Activated naive CD4-positive, alpha-beta T cell treated with anti-CD3 and anti-CD28 coated beads, Interleukin-2, amount 50 U/mL, for 16 hours (primary cell): ENCODE measurements around the gene CPA5.

Source experiments
- DNase-seq: peaks from one replicate; pipeline ENCODE4 v3.0.0-alpha.2; 2020

The CPA5 gene

GRCh38 chr7:130379921-130380860, 35.6 kb downstream of the CPA5 start, which contains the start of gene CPA1:
Gene CPA1 (plus strand): TSS chr7:130380494. CDS start chr7:130380521, 27 bp downstream.
- no peak for DNase-seq

DNA sequence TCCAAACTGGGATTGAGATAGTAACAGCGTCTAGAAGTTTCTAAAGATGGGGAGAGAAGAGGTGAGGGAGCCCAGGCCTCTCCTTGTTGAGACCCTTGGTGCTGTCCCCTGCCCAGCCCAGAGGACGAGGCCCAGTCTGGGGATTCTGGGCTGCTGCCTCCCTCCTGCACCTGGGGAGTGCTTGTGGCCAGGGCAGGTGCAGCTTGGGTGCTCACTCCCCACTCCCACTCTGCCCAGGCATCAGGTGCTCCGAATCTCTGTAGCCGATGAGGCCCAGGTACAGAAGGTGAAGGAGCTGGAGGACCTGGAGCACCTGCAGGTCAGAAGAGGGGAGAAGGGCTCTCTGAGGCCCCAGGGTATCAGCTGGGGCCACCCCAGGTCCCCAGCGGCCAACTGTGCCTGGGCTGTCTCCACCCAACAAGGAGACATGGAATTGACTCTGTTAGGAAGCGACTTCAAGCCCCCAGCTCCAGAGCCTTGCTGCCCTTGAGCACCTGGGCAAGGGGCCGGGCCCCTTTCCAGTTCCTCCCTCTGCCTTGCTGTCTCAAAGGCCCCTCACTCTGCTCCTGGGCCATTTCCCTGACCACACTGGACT, 36.3 kb downstream of the CPA5 start:
- no peak for DNase-seq

DNA sequence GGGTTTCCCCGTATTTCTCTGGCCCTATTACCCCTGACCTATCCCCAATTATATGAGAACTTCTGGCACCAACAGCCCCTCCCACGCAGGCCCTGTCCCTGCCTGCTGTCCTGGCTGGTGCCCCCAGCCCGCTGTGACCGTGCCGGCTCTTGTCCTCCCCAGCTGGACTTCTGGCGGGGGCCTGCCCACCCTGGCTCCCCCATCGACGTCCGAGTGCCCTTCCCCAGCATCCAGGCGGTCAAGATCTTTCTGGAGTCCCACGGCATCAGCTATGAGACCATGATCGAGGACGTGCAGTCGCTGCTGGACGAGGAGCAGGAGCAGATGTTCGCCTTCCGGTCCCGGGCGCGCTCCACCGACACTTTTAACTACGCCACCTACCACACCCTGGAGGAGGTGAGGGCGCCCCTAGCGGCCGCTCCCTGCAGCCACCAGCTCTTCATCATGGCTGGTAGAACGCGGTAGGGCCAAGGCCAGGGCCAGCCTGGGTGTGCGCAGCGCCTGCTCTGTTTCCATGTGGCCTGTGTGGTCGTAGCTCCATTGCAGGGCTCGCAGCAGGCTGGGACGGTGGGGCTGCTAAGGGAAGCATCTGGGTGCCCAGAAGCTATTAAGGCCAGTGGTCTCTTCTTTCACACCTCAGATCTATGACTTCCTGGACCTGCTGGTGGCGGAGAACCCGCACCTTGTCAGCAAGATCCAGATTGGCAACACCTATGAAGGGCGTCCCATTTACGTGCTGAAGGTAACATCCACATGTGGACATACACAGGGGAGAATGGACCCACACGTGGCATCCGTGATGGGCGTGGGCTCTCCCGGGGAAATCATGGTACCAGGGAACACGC, 37.1 kb downstream of the CPA5 start:
- DNase-seq = no peak

DNA sequence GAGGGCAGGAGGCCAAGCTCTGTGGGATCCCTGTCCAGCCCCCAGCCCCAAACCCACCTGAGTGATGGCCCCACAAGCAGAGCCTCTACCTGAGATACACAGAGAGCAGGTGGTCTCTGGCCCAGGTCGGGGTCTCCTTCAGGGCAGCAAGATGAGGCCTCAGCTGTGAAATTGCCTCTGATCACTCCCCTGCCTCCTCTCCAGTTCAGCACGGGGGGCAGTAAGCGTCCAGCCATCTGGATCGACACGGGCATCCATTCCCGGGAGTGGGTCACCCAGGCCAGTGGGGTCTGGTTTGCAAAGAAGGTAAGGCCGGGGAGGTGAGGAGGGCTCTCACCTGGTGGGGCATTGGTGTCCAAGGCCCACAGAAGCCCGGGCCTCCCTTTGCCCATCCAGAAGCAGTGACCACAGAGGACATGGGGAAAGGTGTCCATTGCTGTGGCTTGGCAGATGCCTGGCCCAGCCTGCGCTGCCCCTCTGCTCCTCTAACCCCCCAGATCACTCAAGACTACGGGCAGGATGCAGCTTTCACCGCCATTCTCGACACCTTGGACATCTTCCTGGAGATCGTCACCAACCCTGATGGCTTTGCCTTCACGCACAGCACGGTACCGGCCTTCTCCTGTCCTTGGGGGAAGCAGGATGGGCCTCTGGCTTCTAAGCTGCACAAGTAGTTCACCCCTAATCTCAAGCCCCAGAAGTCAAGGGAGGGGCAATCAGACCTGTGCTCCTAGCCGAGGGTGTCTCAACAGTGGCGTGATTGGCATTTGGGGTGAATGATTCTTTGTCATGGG, 38.8 kb downstream of the CPA5 start:
- DNase-seq = no peak

- DNase-seq = no peak
Measured at GRCh38 chr7:130384371-130384801, 39.8 kb downstream of the CPA5 start.

DNA sequence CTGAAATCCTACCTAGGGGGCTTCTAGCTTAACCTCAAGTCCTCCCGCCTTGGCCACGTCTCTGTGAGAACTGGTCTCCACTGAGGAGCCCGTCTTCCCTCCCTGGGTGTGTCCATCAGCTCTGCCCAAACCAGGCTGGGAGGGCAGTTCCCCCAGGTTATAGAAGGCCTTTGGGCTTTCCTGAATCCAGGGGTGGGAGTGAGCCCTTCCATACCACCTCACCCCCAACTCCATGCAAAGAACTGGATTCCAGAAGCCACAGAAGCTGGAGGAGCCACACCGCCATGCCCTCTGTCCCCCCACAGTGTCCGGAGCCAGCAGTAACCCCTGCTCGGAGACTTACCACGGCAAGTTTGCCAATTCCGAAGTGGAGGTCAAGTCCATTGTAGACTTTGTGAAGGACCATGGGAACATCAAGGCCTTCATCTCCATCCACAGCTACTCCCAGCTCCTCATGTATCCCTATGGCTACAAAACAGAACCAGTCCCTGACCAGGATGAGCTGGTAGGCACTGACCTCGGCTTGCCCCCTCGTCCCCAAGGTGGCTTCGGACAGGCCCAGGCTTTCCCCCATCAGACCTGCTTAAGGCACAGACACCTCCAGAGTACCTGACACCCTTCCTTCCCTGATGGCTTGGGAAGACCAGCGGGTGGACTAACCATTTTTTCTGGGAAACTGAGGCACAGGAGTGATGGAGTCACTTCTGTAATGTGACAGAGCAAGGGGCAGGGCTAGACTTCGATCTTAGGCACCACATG, 40.4 kb downstream of the CPA5 start:
- no peak for DNase-seq

DNA sequence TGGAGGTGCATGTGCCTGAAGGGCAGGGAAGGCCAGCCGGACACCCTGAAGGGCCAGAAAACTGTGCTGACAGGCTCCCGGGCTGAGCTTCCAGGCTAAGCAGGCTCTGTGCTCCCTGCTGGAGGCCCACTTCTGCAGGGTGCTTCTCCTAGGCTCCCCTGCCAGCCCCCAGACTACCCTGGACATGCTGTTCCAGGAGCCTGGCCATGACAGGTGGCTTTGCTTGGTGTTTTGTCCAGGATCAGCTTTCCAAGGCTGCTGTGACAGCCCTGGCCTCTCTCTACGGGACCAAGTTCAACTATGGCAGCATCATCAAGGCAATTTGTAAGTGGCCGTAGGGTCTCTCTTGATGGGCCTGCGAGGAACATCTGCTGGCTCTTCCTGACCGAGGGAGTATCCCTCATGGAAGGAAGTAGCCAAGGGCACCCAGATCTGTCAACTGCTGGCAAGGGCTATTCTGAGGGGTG, 41.0 kb downstream of the CPA5 start:
- DNase-seq = no peak

DNA sequence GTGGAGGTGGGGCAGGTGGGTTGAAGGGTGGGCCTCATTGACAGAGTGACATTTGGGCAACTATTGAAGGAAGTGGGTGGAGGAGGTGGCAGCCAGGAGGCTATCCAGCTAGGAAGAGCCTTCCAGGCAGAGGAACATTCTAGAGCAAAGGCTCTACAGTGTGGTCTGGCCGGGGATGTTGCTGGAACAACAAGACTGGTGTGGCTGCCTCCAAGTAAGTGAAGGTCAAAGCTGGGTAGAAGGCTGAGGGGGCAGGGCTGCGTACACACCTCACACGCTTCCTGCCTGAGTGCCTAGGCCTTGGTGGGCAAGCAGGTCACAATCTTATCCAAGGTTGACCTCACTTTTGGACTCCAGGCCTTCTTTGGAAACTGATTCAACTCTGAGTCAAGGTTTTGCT, 42.3 kb downstream of the CPA5 start:
- no peak for DNase-seq

DNA sequence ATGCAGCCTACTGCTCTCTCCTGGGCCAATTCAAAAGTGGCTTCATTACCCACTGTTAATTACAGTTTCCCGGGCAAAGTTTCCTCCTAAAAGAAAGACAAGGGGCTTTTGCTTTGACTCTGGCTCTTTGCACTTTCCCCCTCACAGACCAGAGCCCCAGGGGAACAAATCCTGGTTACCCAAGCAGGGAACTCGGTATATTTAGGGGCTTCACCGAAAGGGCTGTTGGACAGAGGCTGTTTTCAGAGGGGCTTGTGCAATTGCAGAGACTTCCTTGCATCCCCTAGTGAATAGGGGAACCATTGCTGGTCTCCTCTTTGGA, 42.7 kb downstream of the CPA5 start:
- DNase-seq = no peak

GRCh38 chr7:130387628-130388403, 43.2 kb downstream of the CPA5 start:
- no peak for DNase-seq

GRCh38 chr7:130388671-130389070, 44.1 kb downstream of the CPA5 start:
- DNase-seq = no peak

GRCh38 chr7:130390486-130390885, 45.9 kb downstream of the CPA5 start:
- DNase-seq = no peak

GRCh38 chr7:130393101-130393561, 48.5 kb downstream of the CPA5 start:
- no peak for DNase-seq

GRCh38 chr7:130393841-130394411, 49.3 kb downstream of the CPA5 start:
- DNase-seq = no peak

- DNase-seq = no peak
Measured at GRCh38 chr7:130394421-130395195, 50.0 kb downstream of the CPA5 start.

- no peak for DNase-seq
Measured at GRCh38 chr7:130395421-130395820, 50.8 kb downstream of the CPA5 start.

DNA sequence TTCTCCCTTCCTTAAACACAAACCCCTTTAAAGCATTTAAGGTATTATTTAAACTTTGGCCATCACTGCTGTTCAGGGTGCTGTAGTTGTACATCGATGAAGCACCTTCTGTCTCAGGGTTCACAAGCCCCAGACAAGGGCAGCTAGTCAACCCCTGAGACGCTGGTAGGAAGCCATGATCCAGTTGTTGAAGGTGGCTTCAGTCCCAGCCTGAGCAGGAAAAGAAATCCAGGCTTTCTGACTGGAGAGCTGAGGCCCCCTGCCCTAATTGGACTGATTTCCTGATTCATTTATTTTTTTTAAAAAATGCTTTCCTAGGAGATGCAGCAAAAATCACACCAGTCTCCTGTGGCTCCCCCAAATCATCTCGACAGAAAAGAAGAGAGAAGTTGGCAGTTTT, 51.5 kb downstream of the CPA5 start:
- no peak for DNase-seq

DNA sequence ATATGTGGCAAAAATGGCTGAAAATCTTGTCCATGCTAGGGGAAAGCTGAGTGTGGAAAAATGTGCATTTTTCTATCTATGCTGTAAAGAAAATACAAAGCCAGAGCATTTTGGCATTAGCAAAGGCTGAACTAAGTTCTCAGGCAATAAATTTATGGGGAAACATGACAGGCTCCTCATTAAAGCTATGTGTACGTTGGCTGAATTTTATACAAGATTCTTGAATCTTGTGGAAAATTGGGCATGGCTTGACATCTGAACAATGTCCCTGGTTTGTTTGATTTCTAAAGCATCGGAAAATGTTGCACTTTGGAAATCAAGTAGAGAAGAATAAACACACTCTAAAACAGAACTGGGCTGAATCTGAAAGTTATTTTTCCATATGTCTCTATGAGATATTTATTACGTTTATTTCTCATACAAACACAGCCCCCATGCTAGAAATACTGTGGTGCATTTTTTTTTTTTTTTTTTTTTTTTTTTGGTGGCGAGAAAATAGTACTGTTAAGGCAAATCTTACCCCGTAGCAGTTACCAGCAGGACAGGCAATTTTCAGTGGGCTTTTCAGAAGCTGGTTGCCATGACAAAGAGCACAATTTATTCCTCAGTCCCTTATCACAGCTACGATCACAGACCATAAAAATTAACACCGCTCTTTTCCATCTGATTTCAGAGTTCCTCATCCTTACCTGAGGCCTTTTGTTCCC, 52.6 kb downstream of the CPA5 start:
- DNase-seq = no peak

DNA sequence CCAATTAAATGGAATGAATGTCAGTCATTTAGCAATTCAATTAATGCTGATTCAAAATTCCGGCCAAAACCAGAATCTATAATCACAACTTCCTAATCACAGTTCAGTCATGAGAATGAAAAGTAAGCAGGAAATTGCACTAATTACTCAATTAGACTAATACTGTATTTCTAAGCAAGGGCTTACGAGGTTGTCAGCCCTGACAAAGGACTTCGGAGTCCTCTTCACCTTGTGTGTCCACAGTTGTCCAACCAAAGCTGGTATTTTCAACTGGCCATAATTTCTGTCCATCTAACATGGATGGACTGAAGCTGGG, 53.1 kb downstream of the CPA5 start:
- no peak for DNase-seq
